GM21737 (cell line): ENCODE results near the gene AGFG2.
A peak's percentile ranks its signal among the peaks of the same experiment; 100 is the strongest.
"Not testable (repeated sequence)": the region's sequence is repeated elsewhere in the genome, so short reads cannot be mapped to it uniquely, and the experiment has no call there.

Experiments
- ATAC-seq: cut with Tn5 transposase; IDR thresholded peaks from one replicate; pipeline ENCODE4 v1.9.1; 2021; ENCODE audit warnings: mild to moderate bottlenecking, moderate library complexity; ENCODE audit not compliant: unreplicated experiment

The AGFG2 gene

GRCh38 chr7:100520138-100520537 lies 18.9 kb upstream of the AGFG2 start:
- no peak for ATAC-seq

GRCh38 chr7:100521076-100521475 lies 17.9 kb upstream of the AGFG2 start:
- no peak for ATAC-seq

GRCh38 chr7:100521909-100522593 lies 17.0 kb upstream of the AGFG2 start:
- not testable (repeated sequence) for ATAC-seq

- ATAC-seq = not testable (repeated sequence)
Measured at GRCh38 chr7:100523192-100523591, 15.8 kb upstream of the AGFG2 start.

- not testable (repeated sequence) for ATAC-seq
Measured at GRCh38 chr7:100528108-100528866, 10.7 kb upstream of the AGFG2 start.

GRCh38 chr7:100532165-100533022 lies 6.6 kb upstream of the AGFG2 start:
- ATAC-seq = no peak

GRCh38 chr7:100535982-100536381 lies 3.0 kb upstream of the AGFG2 start:
- ATAC-seq = not testable (repeated sequence)

- not testable (repeated sequence) for ATAC-seq
Measured at GRCh38 chr7:100536695-100537094, 2.3 kb upstream of the AGFG2 start.

GRCh38 chr7:100538348-100538653 lies 702 bp upstream of the AGFG2 start:
- ATAC-seq = no peak

GRCh38 chr7:100539436-100540006 lies 518 bp downstream of the AGFG2 start:
- no peak for ATAC-seq

- ATAC-seq = no peak
Measured at GRCh38 chr7:100540073-100540723, 1.2 kb downstream of the AGFG2 start.

- ATAC-seq = not testable (repeated sequence)
Measured at GRCh38 chr7:100541309-100541708, 2.3 kb downstream of the AGFG2 start.

GRCh38 chr7:100543586-100543985 lies 4.6 kb downstream of the AGFG2 start:
- no peak for ATAC-seq

GRCh38 chr7:100544386-100544785 lies 5.4 kb downstream of the AGFG2 start:
- ATAC-seq = no peak

- no peak for ATAC-seq
Measured at GRCh38 chr7:100544967-100545359, 6.0 kb downstream of the AGFG2 start.

- peak; percentile 52 for ATAC-seq
Measured at GRCh38 chr7:100545360-100546128, 6.5 kb downstream of the AGFG2 start.

- ATAC-seq = no peak
Measured at GRCh38 chr7:100546129-100546925, 7.3 kb downstream of the AGFG2 start.

- no peak for ATAC-seq
Measured at GRCh38 chr7:100546926-100547800, 8.2 kb downstream of the AGFG2 start.
